HS-5 (cell line): ENCODE measurements around the gene CD3D.

Experiments
- DNase-seq: peaks from one replicate; pipeline ENCODE4 v3.0.0-alpha.2; 2012; ENCODE audit warnings: low read depth

The CD3D gene

DNA sequence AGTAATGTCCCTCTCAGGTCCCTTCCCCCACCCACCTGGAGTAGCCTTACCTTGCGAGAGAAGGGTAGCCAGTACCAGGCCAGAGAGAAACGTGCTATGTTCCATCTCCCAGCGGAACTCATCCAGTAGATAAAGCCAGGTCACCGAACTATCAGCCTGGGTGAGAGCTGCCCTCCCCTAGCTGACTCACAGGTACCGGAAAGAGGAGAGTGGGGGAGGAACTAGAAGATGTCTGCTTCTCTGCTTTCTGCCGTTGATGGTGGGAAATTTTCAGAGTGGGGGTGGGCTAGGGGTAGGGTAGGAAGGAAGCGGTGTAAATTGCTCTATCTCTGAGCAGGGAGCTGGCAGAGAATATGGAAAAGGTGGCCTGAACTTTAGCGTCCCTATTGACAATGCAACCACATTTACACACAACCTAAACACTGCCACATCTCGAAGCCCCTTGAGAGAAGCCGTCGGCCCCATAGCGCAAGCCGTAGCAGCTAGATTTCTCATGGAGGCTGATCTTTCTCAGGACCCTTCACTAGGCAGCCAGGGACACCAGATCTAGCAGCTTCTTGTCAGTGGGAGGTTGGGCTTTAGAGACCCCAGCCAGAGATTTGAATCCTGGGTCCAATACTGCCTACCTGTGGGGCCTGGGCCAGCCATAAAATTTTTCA lies at the start of gene CD3D:
CD3D (minus strand) TSS at position 203 of the 659 bp plus-strand sequence; CDS start at position 105, 98 bp downstream.
- DNase-seq = no peak

DNA sequence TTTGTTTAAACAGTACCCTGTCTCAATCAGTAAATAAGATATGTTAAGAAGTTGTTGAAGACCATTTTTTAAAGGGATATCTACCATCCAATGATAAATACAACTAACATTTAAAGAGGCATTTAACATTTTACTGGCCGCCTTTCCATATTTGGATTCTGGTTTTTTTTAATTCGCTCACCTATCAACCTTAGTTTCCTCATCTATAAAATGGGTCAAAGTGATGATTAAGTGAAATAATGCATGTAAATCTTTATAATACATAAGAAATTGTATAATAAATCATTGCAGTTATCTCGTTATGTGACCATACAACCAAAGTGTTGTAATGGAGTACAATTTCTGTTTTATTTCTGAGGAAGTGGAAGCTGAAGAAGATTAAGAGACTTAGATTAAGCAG lies 41.2 kb upstream of the CD3D start:
- DNase-seq = no peak

DNA sequence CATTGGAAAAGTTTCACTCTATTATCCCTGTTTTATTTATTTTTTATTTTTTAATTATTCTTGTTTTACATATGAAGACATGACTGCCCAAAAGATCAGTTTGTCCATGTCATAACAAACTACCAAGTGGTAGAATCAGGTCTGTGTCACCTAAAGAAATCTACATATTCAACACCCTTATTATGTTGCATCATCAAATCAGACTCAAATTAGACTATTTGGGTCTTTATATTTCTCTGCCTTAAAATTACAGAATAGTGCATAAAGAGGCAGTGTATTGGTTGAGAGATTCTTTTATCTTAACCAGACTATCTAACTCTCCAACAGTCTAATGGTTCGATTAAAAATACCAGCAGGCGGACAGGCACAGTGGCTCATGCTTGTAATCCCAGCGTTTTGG lies 40.4 kb upstream of the CD3D start:
- DNase-seq = no peak

DNA sequence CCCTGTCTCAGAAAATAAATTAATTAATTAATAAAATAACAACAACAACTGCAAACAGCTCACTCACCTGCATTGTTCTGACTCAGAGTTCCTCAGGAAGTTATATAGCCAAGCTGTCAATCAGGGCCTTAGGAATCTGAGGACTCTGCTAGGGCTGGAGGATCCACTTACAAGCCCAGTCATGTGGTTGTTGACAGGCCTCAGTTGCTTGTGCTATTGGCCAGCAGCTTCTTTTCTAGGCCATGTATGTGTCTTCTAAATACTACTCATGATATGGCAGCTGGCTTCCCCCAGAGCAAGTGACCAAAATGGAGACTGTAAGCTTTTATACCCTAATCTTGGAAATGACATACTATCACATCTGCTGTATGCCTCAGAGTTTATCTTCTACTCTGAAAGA lies 38.1 kb upstream of the CD3D start:
- DNase-seq = no peak

DNA sequence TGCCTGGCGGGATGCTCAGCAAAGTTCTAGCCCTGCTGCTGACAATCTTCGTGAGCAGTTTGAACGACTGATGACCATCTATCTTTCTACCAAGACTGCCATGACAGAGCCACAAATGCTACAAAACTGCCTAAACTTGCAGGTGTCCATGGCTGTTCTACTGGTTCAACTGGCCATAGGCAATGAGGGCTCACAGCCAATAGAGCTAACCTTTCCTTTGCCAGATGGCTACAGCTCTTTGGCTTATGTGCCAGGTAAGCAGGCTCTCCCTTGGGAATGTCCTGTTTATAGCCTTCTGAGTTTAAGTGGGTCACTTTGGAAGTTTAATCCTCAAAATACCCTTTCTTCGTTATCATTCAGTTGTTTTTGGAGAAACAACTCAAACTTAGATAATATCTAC lies 37.0 kb upstream of the CD3D start:
- no peak for DNase-seq

DNA sequence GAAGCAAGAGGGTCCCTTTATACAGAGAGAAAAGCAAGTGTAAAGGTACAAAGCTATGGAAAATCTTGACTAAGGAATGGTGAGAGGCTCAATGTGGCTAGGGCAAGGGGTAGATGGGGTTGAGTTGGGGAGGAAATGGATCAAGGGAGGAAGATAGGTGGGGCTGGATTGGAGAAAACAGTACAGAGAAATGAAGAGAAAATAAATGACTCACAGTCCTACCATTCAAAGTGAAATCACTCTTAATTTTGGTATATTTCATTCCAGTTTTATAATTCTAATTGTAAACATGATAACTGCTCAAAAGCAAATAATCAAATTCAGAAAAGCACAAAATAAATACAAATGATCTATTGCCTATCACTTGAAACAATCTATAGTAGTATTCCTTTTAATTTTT lies 33.5 kb upstream of the CD3D start:
- no peak for DNase-seq

DNA sequence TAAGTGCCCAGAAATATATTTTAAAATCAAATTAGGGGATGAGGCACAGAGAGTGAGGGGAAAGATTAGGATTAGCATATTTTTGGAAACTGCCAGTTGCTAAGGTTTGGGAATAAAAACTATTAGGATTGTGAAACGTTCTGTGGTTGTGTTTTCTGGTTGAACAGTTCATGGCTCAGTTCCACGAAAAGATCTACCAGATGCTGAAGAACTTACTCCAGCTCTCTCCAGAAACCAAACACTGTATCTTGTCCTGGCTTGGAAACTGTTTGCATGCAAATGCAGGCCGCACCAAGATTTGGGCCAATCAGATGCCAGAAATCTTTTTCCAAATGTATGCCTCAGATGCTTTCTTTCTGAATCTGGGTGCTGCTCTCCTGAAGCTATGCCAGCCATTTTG lies 32.2 kb upstream of the CD3D start:
- DNase-seq = no peak

DNA sequence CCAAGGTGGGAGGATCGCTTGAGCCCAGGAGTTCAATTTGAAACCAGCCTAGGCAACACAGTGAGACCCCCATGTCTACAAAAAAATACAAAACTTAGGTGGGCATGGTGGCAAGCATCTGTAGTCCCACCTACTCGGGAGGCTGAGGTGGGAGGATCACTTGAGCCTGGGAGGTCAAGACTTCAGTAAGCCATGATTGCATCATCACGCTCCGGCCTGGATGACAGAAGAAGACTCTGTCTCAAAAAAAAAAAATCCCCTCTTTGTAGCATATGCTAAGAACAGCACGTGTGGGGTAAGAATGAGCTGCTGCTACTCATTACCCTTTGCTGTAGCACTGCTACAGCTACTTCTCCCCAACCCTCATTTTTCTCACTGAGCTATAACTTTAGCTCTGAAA lies 31.4 kb upstream of the CD3D start:
- no peak for DNase-seq

DNA sequence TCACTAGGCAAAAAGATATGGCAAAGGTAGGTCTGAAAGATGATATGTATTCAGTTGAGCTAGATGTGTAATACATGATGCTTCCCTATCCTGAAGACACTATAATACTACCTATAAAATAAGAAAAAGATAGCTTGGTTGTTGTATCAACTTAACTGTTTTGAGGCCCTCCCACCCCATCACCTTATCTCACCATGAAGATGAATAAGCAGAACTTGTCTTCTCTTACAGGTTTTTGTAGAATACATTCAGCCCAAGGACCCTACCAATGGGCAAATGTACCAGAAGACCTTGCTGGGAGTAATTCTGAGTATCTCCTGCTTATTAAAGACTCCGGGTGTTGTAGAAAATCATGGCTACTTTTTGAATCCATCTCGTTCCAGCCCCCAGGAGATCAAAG lies 30.8 kb upstream of the CD3D start:
- no peak for DNase-seq

DNA sequence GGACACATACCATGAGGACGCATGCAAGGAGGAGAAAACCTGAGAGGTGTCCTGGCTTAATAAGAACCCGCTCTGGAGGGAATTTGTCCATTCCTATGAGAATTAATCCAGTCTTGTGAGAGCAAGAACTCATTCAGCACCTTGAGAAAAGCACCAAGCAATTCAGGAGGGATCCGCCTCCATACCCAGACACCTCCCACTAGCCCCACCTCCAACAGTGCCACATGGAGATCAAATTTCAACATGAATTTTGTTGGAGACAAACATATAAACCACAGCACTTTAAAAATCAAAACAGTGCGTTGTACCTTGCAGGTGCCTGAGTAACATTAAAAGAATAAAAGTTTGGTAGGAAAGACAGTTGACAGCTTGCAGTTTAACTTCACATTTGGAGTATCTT lies 28.3 kb upstream of the CD3D start:
- DNase-seq = no peak

DNA sequence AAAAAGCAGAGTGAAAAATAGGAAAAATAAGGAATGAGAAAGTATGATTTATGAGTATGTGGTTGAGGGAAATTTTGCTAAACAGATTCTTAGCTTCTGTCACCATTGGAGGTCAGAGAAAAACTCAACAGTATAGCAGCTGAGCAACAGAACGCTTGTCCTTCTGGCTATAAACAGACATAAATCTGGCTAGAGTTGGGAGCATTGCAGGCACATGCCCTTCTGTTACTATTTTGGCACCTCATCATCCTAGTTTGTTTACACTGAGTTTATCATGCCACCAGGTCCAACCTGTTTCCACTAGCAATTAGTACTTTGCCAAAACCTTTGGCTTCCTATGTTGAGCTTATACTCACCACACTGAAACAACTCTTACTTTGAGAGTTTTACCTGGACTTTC lies 23.8 kb upstream of the CD3D start:
- no peak for DNase-seq

DNA sequence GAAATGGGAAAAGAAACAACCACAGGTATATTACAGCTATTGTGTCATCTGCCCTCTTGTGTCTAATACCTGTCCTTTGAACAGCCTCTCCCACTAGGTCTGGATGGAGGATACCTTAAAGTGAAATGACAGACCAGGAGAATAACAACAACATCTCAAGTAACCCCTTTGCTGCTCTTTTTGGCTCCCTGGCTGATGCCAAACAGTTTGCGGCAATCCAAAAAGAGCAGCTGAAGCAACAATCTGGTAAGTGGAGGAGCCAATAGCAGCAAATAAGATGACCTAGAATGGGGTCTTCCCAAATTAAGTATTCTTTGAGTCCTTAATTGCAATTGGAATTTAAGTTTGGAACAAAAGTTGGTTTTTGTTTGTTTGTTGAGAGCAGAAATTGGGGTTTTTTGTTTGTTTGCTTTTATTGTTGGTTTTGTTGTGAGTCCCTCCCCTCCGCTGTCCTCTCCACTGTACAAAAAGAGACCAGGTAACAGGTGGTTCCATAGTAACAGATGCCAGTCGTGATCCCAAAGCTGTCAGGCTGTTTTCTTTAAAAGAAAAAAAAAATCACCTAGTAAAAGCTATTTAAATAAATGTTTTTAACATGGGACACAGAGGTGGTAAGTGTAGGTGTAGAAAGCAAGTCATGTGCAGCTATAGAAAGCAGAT lies 22.6 kb upstream of the CD3D start:
- no peak for DNase-seq

DNA sequence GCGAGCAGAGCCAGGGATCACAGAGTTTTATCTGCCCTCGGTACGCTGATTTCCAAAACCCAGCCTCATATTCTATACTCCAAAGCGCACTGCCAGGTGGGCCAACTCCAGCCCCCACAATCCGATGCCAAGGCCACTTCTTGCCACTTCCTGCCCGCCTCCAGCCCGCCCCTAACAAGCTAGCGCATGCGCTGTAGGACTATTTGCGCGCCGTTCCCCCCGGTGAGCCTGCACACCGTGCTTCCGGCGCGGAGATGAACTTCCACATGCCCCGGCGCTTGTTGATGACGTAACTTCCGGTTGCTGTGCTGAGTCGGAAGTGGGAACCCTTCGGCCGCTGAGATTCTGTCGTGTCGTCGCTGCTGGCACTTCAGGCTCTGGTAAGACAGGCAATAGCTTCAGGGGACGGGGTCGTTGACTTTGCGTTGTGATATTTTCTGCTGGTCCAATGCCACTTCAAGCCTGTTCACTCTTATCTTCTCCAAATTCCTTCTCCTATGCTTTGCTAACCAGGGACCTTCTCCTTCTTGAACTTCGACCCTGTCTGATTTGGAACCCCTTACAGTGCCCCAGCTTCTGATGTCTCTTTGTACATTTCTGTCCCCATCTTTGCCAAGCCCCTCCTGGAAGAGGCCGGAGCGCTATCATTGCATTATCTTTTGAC lies 16.9 kb upstream of the CD3D start, which contains the start of gene UBE4A:
UBE4A (plus strand) TSS at position 306 of the 664 bp plus-strand sequence. CDS start 5,481 bp downstream, outside the sequence.
- DNase-seq = peak; percentile 67

DNA sequence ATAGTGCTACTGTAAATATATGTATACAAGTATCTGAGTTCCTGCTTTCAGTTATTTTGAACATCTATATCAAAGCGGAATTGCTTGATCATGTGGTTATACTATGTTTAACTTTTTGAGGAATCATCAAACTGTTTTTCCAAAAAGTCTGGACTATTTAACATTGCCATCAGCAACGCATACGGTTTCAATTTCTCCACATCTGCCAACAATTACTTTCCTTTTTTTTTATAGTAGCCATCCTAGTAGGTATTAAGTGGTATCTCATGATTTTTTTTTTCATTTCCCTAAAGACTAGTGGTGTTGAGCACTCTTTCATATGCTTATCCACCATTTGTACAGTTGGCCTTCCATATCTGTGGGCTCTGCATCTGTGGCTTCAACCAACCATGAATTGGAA lies 15.6 kb upstream of the CD3D start:
- DNase-seq = no peak

DNA sequence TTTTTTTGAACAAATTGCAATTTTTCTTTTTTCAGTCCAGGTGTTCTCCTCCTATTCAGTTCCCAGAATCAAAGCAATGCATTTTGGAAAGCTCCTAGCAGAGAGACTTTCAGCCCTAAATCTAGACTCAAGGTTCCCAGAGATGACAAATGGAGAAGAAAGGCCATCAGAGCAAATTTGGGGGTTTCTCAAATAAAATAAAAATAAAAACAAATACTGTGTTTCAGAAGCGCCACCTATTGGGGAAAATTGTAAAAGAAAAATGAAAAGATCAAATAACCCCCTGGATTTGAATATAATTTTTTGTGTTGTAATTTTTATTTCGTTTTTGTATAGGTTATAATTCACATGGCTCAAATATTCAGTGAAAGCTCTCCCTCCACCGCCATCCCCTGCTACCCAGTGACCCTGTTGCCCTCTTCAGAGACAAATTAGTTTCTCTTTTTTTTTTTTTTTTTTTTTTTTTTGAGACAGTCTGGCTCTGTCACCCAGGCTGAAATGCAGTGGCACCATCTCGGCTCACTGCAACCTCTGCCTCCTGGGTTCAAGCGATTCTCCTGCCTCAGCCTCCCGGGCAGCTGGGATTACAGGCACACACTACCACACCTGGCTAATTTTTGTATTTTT lies 10.7 kb upstream of the CD3D start:
- DNase-seq = no peak

DNA sequence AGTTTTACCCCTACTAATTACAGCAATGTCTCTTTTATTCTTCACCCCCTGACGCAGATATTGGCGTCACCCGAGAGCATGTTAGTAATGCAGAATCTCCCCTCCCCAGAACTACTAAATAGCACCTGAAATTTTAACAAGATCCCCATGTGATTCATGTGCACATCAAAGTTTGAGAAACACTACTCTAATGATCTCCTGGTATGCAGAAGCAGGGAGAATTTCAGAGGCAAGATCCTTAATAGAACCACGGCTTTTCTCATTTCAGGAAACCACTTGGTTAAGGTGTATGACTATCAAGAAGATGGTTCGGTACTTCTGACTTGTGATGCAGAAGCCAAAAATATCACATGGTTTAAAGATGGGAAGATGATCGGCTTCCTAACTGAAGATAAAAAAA lies 7.0 kb upstream of the CD3D start:
- no peak for DNase-seq

DNA sequence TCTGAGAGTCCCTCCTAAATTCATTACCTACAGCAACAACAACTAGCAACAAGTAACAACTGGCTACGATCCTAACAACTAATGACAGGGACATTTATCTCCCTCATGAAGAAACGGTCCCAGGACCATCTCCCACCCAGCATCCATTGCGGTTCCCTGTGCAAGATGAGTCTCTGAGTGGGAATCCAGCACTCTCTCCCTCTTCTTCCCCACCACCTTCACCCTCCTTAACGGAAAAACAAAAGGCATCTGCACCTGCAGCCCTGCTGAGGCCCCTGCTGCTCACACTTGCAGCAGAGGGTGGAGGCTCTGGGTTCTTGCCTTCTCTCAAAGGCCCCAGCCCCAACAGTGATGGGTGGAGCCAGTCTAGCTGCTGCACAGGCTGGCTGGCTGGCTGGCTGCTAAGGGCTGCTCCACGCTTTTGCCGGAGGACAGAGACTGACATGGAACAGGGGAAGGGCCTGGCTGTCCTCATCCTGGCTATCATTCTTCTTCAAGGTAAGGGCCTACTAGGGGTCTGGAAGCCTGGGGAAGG lies 1.5 kb upstream of the CD3D start, which contains the start of gene CD3G:
CD3G (plus strand) TSS at position 364 of the 535 bp plus-strand sequence; CDS start at position 444, 80 bp downstream.
- DNase-seq = no peak

DNA sequence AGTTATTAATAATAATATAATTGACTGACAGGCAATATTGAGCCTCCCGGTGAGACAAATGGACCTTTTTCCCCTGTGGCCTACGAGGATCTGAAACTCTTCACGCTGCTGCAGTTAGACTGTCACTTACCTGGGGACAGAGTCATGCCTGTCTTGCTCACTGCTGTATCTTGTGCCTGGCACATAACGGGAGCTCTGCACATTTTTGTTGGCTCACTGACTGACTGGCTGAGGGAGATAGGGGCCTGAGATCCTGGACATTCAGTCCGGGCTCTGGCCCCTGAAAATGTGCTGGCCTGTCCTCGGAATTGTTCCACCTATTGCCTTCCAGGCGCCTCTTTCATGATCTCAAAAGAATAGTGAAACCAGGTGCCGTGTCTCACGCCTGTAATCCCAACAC lies 743 bp upstream of the CD3D start:
- no peak for DNase-seq

DNA sequence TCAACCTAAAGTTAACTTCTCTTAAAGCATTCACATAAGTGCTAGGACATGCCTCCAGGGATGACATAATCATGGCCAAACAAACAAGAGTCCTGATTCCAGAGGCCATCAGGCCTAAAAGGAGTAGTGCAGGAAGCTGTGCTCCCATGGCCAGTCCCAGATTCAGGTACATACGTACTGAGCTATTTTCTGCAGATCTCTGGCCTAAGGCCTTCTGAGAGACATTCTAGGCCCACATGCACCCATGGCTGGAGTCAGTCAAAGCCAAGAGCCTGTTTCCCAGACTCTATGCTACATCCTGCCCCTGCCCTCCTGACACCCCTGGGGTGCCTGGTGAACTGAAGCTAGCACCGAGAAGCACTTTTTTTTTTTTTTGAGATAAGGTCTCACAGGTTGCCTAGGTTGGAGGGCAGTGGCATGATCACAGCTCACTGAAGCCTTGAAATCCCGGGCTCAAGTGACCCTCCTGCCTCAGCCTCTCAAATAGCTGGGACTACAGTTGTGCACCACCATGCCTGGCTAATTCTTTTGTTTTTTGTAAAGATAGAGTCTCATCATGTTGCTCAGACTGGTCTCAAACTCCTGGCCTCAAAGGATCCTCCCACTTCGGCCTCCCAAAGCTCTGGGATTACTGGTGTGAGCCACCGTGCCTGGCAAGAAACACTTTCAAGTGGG lies 553 bp downstream of the CD3D start:
- DNase-seq = no peak

DNA sequence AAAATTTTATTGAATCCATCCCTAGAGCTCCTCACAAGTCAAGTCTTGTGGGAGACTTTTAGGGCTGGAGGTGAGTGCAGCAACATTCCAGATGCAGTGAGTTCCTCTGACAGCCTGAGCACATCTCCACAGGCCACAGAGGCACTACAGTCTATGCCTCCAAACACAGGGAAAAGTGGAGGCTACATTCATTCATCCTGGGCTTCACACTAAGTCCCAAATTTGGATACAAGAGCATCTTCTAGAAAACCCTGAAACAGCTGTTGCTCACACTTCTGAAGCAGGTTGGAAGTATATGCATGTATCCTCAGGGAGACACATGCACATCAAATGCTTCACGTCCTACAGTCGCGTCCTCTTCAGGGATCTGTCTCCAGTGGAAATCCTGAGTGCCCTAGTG lies 1.2 kb downstream of the CD3D start:
- DNase-seq = no peak

DNA sequence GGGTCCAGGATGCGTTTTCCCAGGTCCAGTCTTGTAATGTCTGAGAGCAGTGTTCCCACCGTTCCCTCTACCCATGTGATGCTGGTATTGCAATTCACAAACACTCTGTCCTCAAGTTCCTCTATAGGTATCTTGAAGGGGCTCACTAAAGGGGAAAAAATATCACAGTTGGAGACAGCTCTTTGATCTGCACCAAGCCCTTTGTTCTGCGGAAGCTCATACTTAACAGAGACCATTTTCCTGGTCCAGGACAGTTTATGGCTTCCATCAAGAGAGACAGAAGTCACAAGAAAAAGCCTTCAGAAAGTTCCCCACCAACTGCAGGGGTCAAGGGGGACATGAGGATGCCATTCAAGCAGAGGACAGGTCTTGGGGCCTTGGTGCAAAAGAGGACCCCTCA lies 2.1 kb downstream of the CD3D start:
- no peak for DNase-seq
